Esophagus muscularis mucosa (tissue), 4 donors: ENCODE data around the gene FAM240A. TPM values are rescaled to one million over a fixed set of nuclear protein-coding genes. Genes with fewer than 3 reads are reported as not detected.

Experiments used
- DNase-seq: peaks from one replicate; pipeline ENCODE4 v3.0.0-alpha.2; 2017; ENCODE audit errors: extremely low spot score
- H3K27ac ChIP-seq, 4 donors: fragments of 200-600 bp; sonication (generic); replicated peaks in 1 of 4; 1 replicate in 3 of 4; 2 replicates in 1 of 4; pipeline ENCODE4 v1.5.1; 2016 to 2019; ENCODE audit warnings: mild to moderate bottlenecking in 1 of 4
- H3K27me3 ChIP-seq, 4 donors: fragments of 200-600 bp; sonication (generic); one replicate each; pipeline versions ENCODE4 v1.5.1 to v1.6.0; 2016 to 2019
- H3K36me3 ChIP-seq, 4 donors: fragments of 200-600 bp; sonication (generic); one replicate each; pipeline ENCODE4 v1.5.1; 2016 to 2019
- H3K4me1 ChIP-seq, 4 donors: fragments of 200-600 bp; sonication (generic); one replicate each; pipeline ENCODE4 v1.5.1; 2016 to 2019
- H3K4me3 ChIP-seq, 4 donors: fragments of 200-600 bp; sonication (generic); 1 replicate in 2 of 4; 2 replicates in 2 of 4; pipeline ENCODE4 v1.5.1; 2016 to 2019; ENCODE audit warnings: mild to moderate bottlenecking in 4 of 4, moderate library complexity in 1 of 4
- H3K9me3 ChIP-seq, 4 donors: fragments of 200-600 bp; sonication (generic); 1 replicate in 3 of 4; 2 replicates in 1 of 4; pipeline ENCODE4 v1.5.1; 2016 to 2019
- EP300 ChIP-seq: sonication (generic); formaldehyde crosslinking; IDR thresholded peaks from one replicate; pipeline ENCODE4 v1.6.1; 2017; ENCODE audit warnings: antibody characterized with exemption
- POLR2A ChIP-seq: fragments of 450-650 bp; IDR thresholded peaks from one replicate; pipeline ENCODE4 v1.6.1; 2017; ENCODE audit warnings: antibody characterized with exemption, moderate library complexity, mild to moderate bottlenecking, low read depth
- POLR2AphosphoS5 ChIP-seq, 2 donors: sonication (generic); formaldehyde crosslinking; IDR thresholded peaks; one replicate each; pipeline ENCODE4 v1.6.1; 2017; ENCODE audit warnings: antibody characterized with exemption in 2 of 2
- WGBS: methylation state at CpG from one replicate; pipeline ENCODE4 v1.1.5; 2018; 5-methylcytosine and 5-hydroxymethylcytosine counted together
- intact Hi-C: fragments of 100-400 bp; cut with DNase I; formaldehyde crosslinking; loops from one replicate; pipeline ENCODE4 v1.15.1; 2023
- total RNA-seq, 4 donors: library from RNA; depleted of rRNA; stranded (reverse); fragments of >200 nt; gene quantifications; one replicate each; pipeline versions ENCODE4 v1.1.0 to v1.2.1, GENCODE V29; 2016
- TF ChIP-seq, protein P1 (sequence below), 3 experiments: fragments of 200-600 bp in 2 of 3; fragments of 450-650 bp in 1 of 3; sonication (generic) in 2 of 3; IDR thresholded peaks; one replicate each; pipeline ENCODE4 v1.5.1; 2017 to 2019; ENCODE audit warnings: antibody characterized with exemption in 3 of 3, mild to moderate bottlenecking in 2 of 3, moderate library complexity in 1 of 3

The FAM240A gene
- total RNA-seq, 4 donors from 2014 or later: not detected

DNA sequence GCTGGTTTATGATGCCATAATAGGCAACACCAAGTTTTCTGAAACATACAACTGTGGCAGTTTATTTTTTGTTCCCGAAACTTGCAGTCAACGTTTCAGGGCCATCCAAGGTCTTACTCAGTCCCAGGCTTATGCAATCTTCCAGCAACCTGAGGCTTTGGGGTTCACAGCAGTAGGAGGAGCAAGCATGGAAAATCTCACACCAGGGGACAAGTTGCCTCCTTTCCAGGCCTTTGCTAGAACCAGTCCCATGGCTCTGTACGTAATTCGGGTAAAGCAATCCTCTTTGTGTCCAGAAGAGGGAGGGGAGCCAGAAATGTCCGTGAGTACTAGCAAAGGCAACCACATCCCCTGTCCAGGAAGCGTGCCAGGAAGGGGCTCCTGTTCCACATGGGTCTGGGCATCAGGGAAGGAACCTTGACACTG lies 4.7 kb upstream of the FAM240A start:
- Histone ChIP-seq H3K36me3 (no peaks in the 10 kb centered on the region), H3K9me3 (no peaks in the 10 kb centered on the region), H3K27ac (no peak overlapping the region), H3K4me3 (no peak overlapping the region), H3K27me3 (peaks cover 0 to 7% (median 0%) of the 10 kb centered on the region in 4 donors), H3K4me1 (no peaks in the 10 kb centered on the region)
- TF ChIP-seq POLR2AphosphoS5 (IDR thresholded peaks at IDR 0.05): no peak
- TF ChIP-seq, protein P1, sequence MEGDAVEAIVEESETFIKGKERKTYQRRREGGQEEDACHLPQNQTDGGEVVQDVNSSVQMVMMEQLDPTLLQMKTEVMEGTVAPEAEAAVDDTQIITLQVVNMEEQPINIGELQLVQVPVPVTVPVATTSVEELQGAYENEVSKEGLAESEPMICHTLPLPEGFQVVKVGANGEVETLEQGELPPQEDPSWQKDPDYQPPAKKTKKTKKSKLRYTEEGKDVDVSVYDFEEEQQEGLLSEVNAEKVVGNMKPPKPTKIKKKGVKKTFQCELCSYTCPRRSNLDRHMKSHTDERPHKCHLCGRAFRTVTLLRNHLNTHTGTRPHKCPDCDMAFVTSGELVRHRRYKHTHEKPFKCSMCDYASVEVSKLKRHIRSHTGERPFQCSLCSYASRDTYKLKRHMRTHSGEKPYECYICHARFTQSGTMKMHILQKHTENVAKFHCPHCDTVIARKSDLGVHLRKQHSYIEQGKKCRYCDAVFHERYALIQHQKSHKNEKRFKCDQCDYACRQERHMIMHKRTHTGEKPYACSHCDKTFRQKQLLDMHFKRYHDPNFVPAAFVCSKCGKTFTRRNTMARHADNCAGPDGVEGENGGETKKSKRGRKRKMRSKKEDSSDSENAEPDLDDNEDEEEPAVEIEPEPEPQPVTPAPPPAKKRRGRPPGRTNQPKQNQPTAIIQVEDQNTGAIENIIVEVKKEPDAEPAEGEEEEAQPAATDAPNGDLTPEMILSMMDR (IDR thresholded peaks at IDR 0.05): no peak
- TF ChIP-seq EP300: no peak
- no peak for TF ChIP-seq POLR2A
- WGBS: 55% methylated on average over 5 of the region's 6 CpGs
- peak; percentile 37 for DNase-seq
- intact Hi-C loops: no loop called here

DNA sequence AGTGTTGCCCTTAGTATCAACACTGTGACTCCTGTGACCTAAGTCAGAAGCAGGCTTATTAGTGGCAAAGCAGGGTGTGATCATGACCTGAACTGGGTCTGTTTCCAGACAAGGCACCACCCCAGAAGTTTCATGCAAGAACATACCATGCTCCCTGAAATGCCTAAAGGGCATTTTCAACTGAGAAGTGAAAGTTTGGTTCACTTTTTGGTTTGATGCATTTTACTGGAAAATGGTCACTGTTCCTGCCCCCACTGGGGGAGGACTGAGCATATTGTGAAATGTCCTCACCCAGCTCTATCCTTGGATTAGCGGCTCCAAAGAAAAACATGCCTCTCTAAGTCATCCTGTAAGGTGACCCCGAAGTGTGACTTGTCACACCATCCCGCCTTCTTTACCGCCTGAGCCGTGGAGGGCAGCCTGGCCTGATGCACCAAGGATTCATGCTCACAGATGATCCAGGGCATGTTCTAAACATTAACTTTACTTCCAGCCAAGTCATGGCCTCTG lies 3.1 kb upstream of the FAM240A start:
- Histone ChIP-seq H3K9me3 (no peaks in the 10 kb centered on the region), H3K36me3 (no peaks in the 10 kb centered on the region), H3K27me3 (peaks cover 0 to 12% (median 0%) of the 10 kb centered on the region in 4 donors), H3K4me1 (no peaks in the 10 kb centered on the region), H3K27ac (no peak overlapping the region), H3K4me3 (no peak overlapping the region)
- TF ChIP-seq, protein P1 (IDR thresholded peaks at IDR 0.05): no peak
- TF ChIP-seq EP300 (no peak), POLR2A (no peak), POLR2AphosphoS5 (IDR thresholded peaks at IDR 0.05) (no peak)
- DNase-seq: peak; percentile 89
- WGBS: 58% methylated on average over 5 of the region's 5 CpGs
- intact Hi-C loops: no loop called here

DNA sequence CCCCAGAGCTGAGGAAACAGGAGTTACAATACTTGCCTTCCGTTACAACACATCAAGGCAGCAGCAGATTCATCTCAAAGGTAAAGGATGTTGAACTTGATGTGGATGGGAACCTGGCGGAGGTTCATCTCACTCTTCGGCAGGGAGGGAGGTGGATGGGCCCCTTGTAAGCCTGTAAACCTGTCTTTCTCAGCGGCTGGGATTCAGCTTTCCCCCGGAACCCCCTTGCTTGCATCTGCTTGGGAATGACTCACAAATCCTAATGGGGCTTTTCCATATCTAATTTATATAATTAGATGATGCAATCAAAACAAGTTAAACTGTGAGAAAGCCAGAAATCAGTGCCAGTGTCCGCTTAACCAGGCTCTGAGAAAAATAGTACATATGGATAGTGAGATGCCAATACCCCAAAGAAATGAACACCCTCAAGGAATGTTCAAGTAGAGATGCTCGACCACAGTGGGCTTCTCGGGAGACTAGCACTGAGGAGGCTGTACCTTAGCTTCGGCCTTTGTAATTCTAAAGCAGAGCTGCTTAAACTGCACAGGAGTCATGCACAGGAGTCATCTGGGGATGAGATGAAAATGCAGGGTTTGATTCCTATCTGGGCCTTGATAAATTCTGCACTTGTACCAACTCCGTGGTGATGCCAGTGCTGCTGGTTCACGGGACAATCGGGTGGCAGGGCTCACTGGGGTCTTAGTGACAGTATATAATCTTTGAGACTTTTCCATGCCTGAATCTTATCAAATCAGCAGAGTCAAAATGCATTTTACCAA lies 2.2 kb upstream of the FAM240A start:
- intact Hi-C loops: no loop called here
- peak; percentile 88 for DNase-seq
- no peak for TF ChIP-seq EP300
- TF ChIP-seq, protein P1 (IDR thresholded peaks at IDR 0.05): no peak
- no peak for TF ChIP-seq POLR2AphosphoS5 (IDR thresholded peaks at IDR 0.05)
- no peak for TF ChIP-seq POLR2A
- no peaks in the 10 kb centered on the region for H3K4me1 ChIP-seq
- H3K36me3 ChIP-seq: no peaks in the 10 kb centered on the region
- H3K4me3 ChIP-seq: no peak overlapping the region
- no peaks in the 10 kb centered on the region for H3K9me3 ChIP-seq
- H3K27me3 ChIP-seq: peaks cover 0 to 12% (median 0%) of the 10 kb centered on the region in 4 donors
- H3K27ac ChIP-seq: no peak overlapping the region
- 78% methylated on average over 12 of the region's 12 CpGs for WGBS

GRCh38 chr3:46613313-46614005 lies 1.1 kb downstream of the FAM240A start:
- H3K27me3 ChIP-seq: peaks cover 0 to 20% (median 0%) of the 10 kb centered on the region in 4 donors
- H3K27ac ChIP-seq: no peak overlapping the region
- no peak for TF ChIP-seq POLR2A
- no peak for TF ChIP-seq POLR2AphosphoS5 (IDR thresholded peaks at IDR 0.05)
- no peak for TF ChIP-seq EP300
- TF ChIP-seq, protein P1 (IDR thresholded peaks at IDR 0.05): no peak
- no peaks in the 10 kb centered on the region for H3K9me3 ChIP-seq
- no peaks in the 10 kb centered on the region for H3K36me3 ChIP-seq
- intact Hi-C loops: no loop called here
- peak; percentile 72 for DNase-seq
- H3K4me1 ChIP-seq: no peaks in the 10 kb centered on the region
- 77% methylated on average over 10 of the region's 10 CpGs for WGBS
- H3K4me3 ChIP-seq: no peak overlapping the region
